CD4-positive, alpha-beta T cell treated with Interleukin-21 for 1 hour (primary cell): ENCODE data around the gene MORF4L2.
A peak's percentile ranks its signal among the peaks of the same experiment; 100 is the strongest.

Source experiments
- DNase-seq: peaks from one replicate; pipeline ENCODE4 v3.0.0-alpha.2; 2020

MORF4L2 gene, protein sequence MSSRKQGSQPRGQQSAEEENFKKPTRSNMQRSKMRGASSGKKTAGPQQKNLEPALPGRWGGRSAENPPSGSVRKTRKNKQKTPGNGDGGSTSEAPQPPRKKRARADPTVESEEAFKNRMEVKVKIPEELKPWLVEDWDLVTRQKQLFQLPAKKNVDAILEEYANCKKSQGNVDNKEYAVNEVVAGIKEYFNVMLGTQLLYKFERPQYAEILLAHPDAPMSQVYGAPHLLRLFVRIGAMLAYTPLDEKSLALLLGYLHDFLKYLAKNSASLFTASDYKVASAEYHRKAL

DNA sequence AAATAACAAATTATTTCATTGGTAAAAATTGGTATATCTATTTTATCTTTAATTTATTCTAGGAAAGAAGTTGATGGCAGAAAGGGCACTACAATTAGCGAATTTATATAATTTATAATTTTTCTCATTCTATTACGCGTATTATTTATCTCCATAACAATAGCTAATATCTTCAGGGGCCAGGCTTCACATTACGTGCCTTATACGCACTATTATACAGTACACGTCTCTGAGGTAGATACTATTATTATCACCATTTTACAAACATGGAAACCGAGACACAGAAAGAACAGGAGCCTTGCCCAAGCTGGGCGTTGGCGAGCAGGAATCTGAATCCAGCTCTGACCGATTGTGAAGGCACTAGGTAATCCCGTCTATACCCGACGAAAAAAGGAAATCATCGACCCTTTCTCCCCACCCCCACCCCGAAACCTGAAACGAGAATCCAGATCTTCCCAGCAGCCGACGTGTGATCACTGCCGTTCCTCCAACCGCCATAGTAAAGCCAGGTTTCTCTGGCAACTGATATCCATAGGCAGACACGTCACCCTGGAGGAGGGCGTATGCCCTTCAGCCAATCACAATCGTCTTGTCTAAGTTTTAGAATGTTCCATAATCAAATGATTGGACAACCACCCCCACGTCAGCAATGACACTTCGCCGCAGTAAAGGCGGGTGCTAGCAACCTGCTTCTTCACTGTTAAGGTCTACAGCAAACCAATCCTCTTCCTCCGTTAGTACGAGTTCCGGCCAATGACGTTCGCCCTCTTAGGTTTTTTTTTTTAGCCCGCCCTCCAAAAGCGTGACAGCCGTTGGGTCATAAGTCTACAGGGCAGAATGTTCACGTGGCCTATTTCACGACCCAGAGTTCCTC lies at the start of gene MORF4L2:
Gene MORF4L2, minus strand, starts transcription at position 501 of the 874 bp plus-strand sequence. CDS start 9,672 bp downstream, outside the sequence.
- DNase-seq = peak; percentile 95

DNA sequence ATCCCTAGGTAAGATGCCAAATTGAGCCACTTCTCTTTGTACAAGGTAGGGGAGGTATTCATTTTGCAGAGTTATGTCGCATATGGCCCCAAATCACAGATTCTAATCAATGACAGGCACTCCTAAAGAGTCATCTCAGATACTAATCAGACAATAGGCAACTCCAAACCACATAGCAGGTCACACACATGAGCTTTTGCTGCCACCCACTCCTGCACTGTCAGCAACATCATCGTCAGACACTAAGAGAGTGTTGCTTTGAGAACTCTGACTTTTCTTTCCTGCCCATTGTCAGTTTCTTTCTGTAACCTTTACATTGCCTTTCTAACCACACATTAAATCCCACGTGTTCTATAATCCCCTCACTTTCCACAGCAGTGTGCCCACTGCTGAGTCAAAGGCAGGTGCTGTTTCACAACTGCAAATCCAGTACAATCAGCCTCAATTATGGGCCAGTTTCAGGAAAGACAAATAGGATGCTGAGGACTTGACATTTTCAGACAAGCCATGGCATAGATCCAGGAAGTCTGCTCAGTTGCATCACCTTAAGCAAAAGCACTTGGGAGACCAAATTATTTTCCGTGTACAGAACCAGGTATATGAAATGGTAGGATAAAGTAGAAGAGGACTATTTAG lies 47.7 kb upstream of the MORF4L2 start:
- no peak for DNase-seq

DNA sequence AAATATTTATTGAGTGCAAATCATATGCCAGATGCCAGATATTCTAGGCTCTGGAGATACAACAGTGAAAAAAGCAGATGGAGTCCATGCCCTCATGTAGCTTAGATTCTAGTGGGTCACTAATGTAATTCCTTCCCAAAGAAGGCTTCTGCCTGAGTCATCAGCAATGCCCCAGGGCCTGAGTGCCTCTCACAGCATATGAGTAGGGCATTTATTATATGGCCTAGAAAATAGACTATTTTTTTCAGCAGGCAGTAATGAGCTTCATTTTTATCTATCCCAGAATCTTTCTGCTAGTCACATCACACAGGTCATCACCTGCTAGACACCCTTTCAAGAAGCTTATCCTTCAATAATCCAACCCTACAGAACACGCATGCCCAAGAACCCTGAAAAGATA lies 46.5 kb upstream of the MORF4L2 start:
- DNase-seq = no peak

DNA sequence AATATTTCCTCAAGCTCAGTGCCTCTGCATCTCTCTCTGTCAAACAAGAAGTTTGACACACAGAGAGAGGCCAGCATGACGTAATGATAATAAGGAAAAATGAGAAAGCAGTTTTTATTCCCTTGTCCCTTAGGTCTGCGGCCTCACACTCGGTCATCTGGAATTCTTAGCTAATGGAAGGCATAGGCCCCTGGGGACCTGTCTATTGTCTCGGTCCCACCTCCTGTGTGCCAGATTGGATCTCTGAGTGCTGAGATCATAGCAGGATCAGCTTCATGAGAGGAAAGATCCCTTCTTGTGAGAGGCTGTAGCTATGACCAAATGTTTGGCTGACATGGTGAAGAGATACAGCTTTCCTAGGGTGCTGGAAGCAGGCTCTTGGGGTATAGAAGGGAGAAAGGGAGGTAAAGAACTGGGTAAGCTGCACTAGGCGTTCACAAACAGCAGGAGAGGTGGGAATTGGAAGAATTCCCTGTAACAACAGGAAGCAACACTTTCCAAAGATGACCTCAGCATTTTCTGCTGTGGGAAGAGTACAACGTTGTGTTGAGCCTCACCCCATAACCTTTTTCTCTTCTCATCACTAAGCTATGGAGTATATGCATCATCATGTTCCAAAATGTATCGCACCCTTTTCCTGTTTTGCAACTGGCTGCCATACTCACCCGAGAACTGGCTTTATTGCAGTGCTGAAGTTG lies 44.4 kb upstream of the MORF4L2 start:
- DNase-seq = no peak

DNA sequence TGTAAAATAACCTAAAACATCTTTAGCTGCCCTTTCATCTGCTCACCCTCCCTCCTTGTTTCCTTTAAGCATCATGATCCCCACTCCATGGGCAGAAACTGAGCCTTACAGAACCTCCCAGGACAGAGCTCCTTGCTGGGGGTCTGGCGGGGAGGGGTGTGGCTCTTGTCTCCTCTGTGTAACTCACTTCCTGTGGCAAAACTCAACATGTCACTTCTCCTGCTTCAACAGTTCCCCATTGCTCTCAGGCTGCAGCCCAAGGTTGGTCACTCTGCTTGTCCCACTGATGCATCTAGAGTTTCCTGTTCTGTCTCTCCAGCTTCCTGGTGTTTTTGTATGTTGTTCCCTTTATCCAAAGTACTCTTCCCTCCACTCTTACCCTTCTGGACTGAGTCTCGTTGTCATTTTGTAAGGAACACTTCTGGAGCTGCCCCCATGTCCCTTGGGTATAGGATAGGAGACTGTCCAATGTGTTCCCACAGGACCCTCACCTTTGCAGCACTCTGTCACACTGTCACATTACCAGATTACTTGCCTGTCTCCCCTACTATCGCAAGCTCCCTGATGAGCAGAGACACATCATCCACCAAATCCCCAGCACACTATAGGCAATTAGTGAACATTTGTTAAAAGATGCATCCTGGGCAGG lies 43.8 kb upstream of the MORF4L2 start:
- DNase-seq = no peak

DNA sequence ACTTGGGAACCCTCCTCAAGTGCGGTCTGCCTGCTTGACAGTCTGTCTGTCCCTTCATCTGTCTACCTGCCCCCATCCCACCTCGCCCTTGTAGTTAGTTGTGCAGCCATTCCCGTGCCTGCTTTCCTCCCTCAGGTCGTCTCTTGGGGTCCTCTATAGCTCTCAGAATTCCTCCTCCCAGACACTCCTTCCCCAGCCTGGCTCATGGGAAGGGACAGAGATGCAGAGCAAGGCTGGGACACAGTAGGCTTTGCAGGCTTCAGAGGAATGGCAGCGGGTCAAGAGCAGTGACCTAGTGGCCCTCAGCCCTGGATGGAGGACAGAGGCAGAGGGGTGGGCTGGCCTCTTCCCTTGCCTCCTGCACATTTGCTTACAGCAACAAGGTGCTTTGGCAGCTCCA lies 42.5 kb upstream of the MORF4L2 start:
- DNase-seq = no peak

DNA sequence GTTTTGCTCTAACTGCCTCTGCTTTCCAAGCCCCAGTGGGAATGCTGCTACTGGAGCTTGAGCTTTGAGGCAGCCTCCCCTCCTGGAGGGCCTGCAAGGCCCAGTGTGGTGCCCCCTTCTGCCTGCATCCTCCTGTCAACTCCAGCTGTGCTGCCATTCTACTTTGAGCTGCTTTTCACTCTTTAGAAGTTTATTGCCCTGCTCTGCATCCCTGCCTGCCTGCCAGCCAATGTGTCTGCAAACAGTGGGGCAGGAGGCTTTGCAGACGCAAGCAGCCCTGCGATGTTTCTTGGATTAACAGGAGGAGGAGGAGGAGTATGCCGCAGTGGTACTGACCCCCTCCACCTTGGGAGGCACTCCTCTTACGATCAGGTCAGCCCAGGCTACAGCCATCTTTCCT lies 40.6 kb upstream of the MORF4L2 start:
- no peak for DNase-seq

DNA sequence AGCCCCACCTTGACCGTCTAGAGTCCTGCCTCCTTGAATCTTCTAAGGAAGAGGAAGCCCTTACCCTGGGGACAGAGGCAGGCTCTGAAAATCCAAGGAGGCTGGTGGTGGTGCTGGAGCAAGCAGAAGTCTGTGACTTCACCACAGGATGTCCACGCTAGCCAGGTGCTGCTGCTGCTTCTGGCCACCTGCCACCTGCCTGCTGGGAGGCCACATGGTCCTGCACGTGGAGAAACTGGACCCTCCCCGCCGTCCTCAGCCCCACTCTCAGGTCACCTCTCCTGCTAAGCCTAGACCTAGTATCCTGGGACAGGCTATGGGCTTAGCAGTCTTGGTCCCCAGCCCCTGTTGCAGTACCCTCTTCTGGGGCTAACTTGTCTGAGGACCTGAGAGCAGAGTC lies 40.0 kb upstream of the MORF4L2 start:
- no peak for DNase-seq

DNA sequence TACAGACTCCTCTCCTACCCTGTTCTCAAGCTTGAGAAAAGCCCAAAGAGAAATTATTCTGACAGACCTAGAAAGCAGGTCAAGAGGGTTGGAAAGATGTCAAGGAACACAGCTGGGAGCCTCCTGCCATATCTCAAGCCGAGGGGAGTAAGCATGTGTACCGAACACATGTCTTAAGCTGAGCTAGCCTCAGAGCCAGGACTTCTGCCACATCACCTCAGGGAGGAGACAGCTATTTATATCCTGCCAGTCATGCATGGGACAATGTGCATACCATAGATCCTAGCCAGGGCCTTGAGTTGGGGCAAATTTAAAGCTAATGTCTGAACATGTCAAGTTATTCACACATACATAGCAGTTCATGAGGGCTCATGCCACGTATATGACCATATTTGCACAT lies 36.0 kb upstream of the MORF4L2 start:
- DNase-seq = no peak

DNA sequence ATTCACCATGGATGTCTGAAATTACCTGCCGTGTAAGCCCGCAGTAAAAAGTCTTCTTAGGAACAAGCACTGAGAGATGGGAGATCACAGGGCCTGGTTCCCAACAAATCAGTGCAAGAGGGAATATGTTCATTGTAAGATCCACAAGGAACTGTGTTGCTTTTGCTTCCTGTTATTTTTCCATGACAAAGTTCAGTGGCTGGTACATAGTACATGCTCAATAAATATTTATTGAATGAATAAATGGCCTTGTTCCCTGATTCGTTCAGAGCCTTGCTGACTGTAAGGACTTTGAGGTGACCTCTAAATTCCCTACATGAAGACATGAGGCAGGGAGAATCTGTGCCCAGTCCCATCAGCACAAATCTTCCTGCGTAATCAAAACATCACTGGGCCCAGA lies 31.6 kb upstream of the MORF4L2 start:
- no peak for DNase-seq

DNA sequence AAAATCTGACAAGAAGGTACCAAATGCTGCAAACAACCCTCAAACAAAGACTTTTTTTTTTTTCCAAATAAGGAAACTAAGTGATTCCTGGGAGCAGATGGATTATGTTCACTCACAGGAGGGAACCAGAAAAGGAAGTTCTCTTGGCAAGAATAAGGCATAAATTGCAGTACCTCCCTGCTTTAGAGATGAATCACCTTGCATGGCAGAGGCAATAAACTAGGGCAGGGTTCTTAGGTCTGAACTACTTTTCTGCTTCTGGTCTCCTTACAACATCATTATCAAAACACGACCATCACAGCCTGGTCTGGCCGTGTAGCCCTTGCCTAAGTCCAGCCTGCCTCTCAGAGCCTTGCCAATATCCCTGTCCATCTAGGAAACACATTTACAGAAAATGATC lies 30.5 kb upstream of the MORF4L2 start:
- no peak for DNase-seq

DNA sequence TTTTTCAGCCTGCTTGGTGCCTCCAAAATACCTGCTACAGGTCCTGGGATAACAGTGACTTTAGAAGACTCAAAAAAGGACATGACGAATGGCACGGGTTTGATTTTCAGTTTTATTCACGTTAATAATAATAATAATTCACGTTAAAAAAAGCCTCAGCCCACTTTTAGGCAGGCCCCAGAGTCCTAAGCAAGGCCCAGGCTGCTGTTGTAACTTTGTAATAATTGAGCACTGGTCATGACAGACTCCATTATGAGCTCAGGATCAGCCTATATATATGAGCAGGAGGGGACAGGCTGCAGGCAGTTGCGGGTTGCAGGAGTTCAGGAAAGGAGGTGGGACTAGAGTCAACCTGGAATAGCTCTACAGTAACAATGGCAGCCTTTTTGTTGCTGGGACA lies 24.1 kb upstream of the MORF4L2 start, which contains the start of gene TMEM31:
Gene TMEM31, plus strand, starts transcription at position 301 of the 400 bp plus-strand sequence. CDS start 1,350 bp downstream, outside the sequence.
- no peak for DNase-seq

DNA sequence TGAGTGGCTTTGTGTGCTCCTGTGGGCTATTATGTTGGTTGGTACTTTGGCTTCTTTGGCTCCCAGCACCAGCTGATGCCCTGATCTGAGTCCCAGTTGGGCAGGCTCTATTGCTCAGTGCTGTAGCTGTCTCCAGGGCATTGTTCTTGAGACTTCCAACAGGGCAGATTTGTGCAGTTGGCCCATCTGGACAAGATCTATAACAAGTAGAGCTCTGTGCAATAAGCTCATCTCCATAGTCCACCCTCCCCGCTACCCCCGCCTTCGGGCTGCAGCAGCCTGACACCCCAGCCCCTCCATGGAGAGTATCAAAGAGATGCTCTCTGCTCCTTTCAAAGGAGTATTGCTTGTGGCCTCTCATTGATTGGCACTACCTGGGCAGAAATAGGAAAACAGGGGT lies 18.4 kb upstream of the MORF4L2 start:
- no peak for DNase-seq

DNA sequence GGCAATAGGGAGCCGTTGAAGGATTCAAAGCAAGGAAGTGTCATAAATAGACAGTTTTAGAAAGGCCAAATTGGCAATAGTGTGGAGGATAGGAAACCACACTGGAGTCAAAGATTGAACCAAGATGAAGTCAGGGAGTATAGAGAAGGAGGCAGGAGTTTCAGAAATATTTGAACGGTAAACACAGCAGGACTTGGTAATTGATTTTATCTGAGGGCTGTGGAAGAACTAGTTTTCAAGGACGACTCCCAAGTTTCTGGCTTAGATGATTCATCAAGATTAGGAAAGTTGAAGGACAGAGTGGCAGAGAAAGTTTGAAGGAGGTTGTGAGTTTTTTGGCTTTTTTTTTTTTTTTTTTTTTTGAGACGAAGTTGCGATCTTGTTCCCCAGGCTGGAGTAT lies 12.7 kb upstream of the MORF4L2 start:
- DNase-seq = no peak

DNA sequence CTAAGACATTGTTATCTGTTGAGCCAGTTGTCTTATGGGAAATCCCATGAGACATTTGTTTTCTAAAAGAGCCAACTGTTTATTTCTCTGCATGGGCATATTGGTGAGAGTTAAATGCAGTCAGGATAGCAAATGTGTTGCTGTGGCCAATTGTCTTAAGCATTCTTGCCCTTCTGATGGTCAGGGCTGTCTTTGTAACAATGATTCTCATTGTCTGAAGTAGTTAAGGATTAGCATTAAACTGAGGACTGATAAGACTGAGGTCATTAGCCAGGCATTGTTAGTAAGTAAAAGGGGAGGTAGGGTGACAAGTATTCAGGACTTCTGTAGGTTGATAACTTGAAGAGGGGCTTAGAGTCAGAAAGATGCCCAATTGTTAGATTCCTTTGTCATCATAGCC lies 11.2 kb upstream of the MORF4L2 start:
- DNase-seq = no peak

DNA sequence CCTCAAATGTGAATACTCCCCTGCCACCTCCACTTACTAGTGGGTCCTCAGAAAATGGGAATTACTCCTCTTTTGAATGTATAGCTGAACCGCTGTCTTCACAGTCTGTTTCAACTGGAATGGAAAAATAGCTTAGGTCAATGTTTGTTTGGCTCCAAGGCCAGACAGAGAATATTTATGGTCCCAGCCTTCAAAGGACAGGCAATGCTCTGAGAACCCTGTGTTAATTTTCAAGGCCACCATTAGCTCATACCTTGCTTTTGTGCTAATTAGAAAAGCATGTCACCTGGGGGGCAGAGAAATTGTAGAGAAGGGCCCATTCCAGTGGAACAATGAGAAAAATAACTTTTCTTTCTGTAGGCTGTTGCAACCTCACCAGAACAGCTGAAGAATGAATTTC lies 4.6 kb upstream of the MORF4L2 start:
- no peak for DNase-seq

DNA sequence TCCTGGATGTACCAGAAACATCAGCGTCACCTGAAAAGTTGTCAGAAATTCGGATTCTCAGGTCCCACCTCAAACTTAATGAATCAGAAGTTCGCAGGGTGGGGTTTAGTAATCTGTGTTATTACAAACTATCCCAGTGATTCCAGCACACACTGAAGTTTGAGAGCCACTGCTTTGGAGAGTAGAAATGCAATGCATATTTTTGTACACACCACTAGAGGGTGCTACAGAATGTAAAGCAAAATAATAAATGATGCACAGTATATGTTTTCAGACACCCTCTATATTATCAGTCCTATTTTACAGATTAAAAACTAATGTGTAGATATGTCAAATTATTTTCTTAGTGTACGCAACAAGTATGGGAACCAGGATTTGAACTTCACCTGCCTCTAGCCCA lies 2.4 kb upstream of the MORF4L2 start:
- peak; percentile 45 for DNase-seq

DNA sequence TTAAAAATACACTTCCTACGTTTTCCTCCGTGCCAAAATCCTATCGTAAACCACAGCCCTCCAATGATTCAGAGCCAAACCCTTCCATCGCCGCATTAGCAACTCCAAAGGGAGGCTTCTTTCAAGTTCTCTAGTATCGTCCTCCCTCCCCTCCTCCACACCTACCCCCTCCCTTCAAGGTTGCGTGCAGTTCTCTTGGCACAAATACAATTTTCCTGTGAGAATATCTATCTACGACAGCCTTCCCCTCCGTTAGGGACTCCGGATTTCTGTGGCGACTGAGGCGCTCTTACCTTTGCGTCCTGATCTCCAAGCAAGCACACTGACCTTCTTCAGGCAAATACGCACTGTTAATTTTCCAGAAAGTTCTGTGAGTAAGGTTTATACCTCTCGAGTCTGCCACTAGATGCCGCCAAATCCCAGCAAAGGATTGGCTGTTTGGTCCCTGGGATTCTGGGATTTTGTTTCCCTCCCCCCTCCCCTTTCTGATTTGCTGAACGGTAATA lies 1.2 kb upstream of the MORF4L2 start:
- peak; percentile 70 for DNase-seq

DNA sequence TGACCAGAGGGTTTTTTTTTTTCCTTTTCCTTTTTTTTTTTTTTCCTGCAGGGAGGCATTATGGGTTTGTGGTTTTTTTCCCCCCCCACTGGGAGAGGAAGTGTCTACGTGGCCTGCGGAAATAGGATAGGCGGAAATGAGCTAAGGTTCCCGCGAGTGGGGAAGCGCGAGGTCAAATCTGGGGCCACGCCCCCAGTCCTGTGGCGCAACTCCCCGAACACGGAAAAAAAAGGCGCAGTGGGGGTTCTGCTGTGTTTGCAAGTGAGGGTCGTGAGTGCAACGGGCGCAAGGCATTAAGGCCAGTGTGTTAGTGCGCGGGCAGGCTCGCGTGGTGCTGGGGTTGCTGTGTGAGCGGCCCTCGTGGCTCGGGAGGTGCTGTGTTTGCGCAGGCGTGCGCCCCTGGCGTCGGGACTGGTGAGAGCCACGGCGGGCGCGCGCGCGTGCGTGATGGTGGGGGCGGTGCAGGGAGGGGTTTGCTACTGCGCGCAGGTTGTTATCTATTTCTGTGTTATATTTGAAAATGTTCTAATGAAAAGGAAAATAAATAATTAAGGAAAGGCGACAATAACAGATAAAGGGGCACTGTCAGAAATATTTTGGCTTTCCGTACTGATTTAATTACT lies 685 bp upstream of the MORF4L2 start:
- peak; percentile 89 for DNase-seq

DNA sequence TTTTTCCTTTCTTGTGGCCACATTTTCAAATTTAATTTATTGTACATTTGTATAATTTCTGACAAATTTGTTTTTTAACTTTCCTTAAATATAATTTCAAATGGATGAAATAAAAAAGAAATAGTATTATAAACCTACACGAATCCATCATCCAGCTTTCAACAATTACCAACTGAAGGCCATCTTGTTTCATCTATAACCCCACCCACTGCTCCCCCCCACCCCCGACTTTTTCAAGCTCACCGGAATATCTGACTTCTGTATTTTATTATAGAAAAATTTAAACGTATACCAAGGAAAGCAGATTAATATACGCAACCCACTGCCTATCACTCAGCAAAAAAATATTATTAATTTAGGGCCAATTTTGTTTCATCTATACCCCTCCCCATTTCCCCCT lies 1.1 kb downstream of the MORF4L2 start:
- no peak for DNase-seq

DNA sequence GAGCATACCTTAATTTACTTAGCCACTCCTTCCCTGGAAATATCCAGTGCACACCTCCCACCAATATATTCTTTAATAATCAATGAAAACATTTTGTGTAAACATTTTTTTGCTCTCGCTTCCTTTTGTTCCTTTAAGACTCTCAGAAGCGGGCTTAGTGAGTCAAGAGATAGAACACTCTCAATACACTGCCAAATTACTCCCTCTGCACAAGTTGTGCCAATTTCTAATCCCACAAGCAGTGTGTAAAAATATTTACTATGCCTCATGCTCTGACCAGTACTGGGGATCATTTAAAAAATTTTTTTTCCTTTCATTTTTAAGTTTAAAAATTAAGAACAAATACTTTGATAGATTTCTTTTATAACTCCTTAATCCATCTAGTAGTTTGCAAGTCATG lies 5.1 kb downstream of the MORF4L2 start:
- DNase-seq = no peak
